Mesendoderm (in vitro differentiated cells): ENCODE measurements around the gene SYK.
"Not testable (repeated sequence)": the region's sequence is repeated elsewhere in the genome, so short reads cannot be mapped to it uniquely, and the experiment has no call there.

ENCODE experiments used
- DNase-seq: peaks from one replicate; pipeline ENCODE4 v3.0.0; 2013
- H2AK5ac ChIP-seq: 2 replicates; pipeline ENCODE4 v1.6.1; 2013; ENCODE audit warnings: low read length, inconsistent platforms
- H2BK120ac ChIP-seq: 2 replicates; pipeline ENCODE4 v1.6.1; 2013; ENCODE audit warnings: low read depth, mild to moderate bottlenecking, low read length, moderate library complexity, mixed read lengths
- H2BK15ac ChIP-seq: replicated peaks from 2 replicates; pipeline ENCODE4 v1.6.1; 2013; ENCODE audit warnings: low read depth, mild to moderate bottlenecking, moderate library complexity
- H2BK5ac ChIP-seq: 2 replicates; pipeline ENCODE4 v1.6.1; 2013; ENCODE audit warnings: low read length, inconsistent platforms
- H3K18ac ChIP-seq: 2 replicates; pipeline ENCODE4 v1.6.1; 2013; ENCODE audit warnings: mild to moderate bottlenecking, low read length, mixed read lengths
- H3K23ac ChIP-seq: one replicate; pipeline ENCODE4 v1.6.1; 2013; ENCODE audit warnings: low read length
- H3K27ac ChIP-seq: 2 replicates; pipeline ENCODE4 v1.5.1; 2013; ENCODE audit warnings: low read depth, mild to moderate bottlenecking, inconsistent platforms, low read length, moderate library complexity
- H3K27me3 ChIP-seq: 2 replicates; pipeline ENCODE4 v1.6.1; 2013; ENCODE audit warnings: low read length, control low read depth, mild to moderate bottlenecking, inconsistent platforms; ENCODE audit not compliant: insufficient read depth, poor library complexity
- H3K36me3 ChIP-seq: 2 replicates; pipeline ENCODE4 v1.6.1; 2013; ENCODE audit warnings: low read length, inconsistent platforms; ENCODE audit not compliant: control insufficient read depth, insufficient read depth
- H3K4ac ChIP-seq: one replicate; pipeline ENCODE4 v1.6.1; 2013; ENCODE audit warnings: low read depth, mild to moderate bottlenecking, low read length, moderate library complexity
- H3K4me1 ChIP-seq: 2 replicates; pipeline ENCODE4 v1.6.1; 2013; ENCODE audit warnings: low read depth, low read length, inconsistent platforms; ENCODE audit not compliant: control insufficient read depth
- H3K4me2 ChIP-seq: 2 replicates; pipeline ENCODE4 v1.6.1; 2013; ENCODE audit warnings: low read length
- H3K4me3 ChIP-seq: 2 replicates; pipeline ENCODE4 v1.5.1; 2013; ENCODE audit warnings: mild to moderate bottlenecking, low read length
- H3K56ac ChIP-seq: one replicate; pipeline ENCODE4 v1.6.1; 2013; ENCODE audit warnings: low read length
- H3K79me1 ChIP-seq: 2 replicates; pipeline ENCODE4 v1.6.1; 2013; ENCODE audit warnings: low read length, inconsistent platforms
- H3K79me2 ChIP-seq: 2 replicates; pipeline ENCODE4 v1.6.1; 2013; ENCODE audit warnings: mild to moderate bottlenecking, low read length; ENCODE audit not compliant: control insufficient read depth, insufficient read depth
- H3K9ac ChIP-seq: 2 replicates; pipeline ENCODE4 v1.6.1; 2013; ENCODE audit warnings: low read length, inconsistent platforms
- H4K5ac ChIP-seq: one replicate; pipeline ENCODE4 v1.6.1; 2013; ENCODE audit warnings: low read length
- H4K8ac ChIP-seq: one replicate; pipeline ENCODE4 v1.6.1; 2013; ENCODE audit warnings: low read depth, mild to moderate bottlenecking, control low read depth, low read length, moderate library complexity
- WGBS: extraction: QIAGEN DNeasy Blood & Tissue Kit; methylation state at CpG from one replicate; pipeline ENCODE4 v1.1.7; 2013; ENCODE audit warnings: low lambda C conversion rate, missing lambda C conversion rate; ENCODE audit not compliant: insufficient coverage; ENCODE audit errors: extremely low coverage; 5-methylcytosine and 5-hydroxymethylcytosine counted together

Gene SYK

GRCh38 chr9:90884178-90884577 lies 82.6 kb downstream of the SYK start:
- no peak overlapping the region for H3K23ac ChIP-seq
- H3K79me2 ChIP-seq, result no peaks in the 10 kb centered on the region
- no peak overlapping the region for H3K4me2 ChIP-seq
- no peak overlapping the region for H3K27ac ChIP-seq
- no peaks in the 10 kb centered on the region for H3K79me1 ChIP-seq
- H3K4me1 ChIP-seq, result no peaks in the 10 kb centered on the region
- H3K18ac ChIP-seq, result no peak overlapping the region
- no peak overlapping the region for H2AK5ac ChIP-seq
- H3K36me3 ChIP-seq, result no peaks in the 10 kb centered on the region
- no peak overlapping the region for H3K56ac ChIP-seq
- H3K9ac ChIP-seq, result no peak overlapping the region
- no peak overlapping the region for H3K4ac ChIP-seq
- H4K5ac ChIP-seq, result no peak overlapping the region
- no peak for DNase-seq
- H3K27me3 ChIP-seq, result no peaks in the 10 kb centered on the region
- H2BK15ac ChIP-seq, result no peak overlapping the region
- no peak overlapping the region for H4K8ac ChIP-seq
- no peak overlapping the region for H2BK5ac ChIP-seq
- no peak overlapping the region for H2BK120ac ChIP-seq
- WGBS, result no CpG with 5 or more reads among the region's 8 CpGs
- no peak overlapping the region for H3K4me3 ChIP-seq

GRCh38 chr9:90886868-90887267 lies 85.2 kb downstream of the SYK start:
- H3K18ac ChIP-seq, H4K5ac ChIP-seq, H3K4me3 ChIP-seq, H3K9ac ChIP-seq, H3K56ac ChIP-seq, H3K79me2 ChIP-seq, H3K4me1 ChIP-seq, H2BK5ac ChIP-seq, H3K27ac ChIP-seq, H2BK15ac ChIP-seq, H2BK120ac ChIP-seq, H3K27me3 ChIP-seq, H3K36me3 ChIP-seq, H2AK5ac ChIP-seq, DNase-seq, H3K4me2 ChIP-seq, H3K23ac ChIP-seq, H3K4ac ChIP-seq, H4K8ac ChIP-seq, H3K79me1 ChIP-seq: not testable (repeated sequence)

GRCh38 chr9:90888941-90889340 lies 87.3 kb downstream of the SYK start:
- Histone ChIP-seq H3K23ac (no peak overlapping the region), H3K56ac (no peak overlapping the region), H4K8ac (no peak overlapping the region), H2BK5ac (no peak overlapping the region), H3K79me1 (no peaks in the 10 kb centered on the region), H2BK120ac (no peak overlapping the region), H4K5ac (no peak overlapping the region), H3K4me2 (no peak overlapping the region), H3K4me3 (no peak overlapping the region), H3K18ac (no peak overlapping the region), H3K79me2 (no peaks in the 10 kb centered on the region), H2BK15ac (no peak overlapping the region), H3K27me3 (no peaks in the 10 kb centered on the region), H3K4me1 (peaks cover 5% of the 10 kb centered on the region), H3K4ac (no peak overlapping the region), H2AK5ac (no peak overlapping the region), H3K27ac (no peak overlapping the region), H3K9ac (no peak overlapping the region), H3K36me3 (no peaks in the 10 kb centered on the region)
- no peak for DNase-seq
- WGBS, result no CpG with 5 or more reads among the region's 8 CpGs

GRCh38 chr9:90890146-90890810 lies 88.7 kb downstream of the SYK start:
- Histone ChIP-seq H3K4ac (no peak overlapping the region), H2AK5ac (no peak overlapping the region), H3K27ac (no peak overlapping the region), H3K4me1 (peaks cover 5% of the 10 kb centered on the region), H3K27me3 (no peaks in the 10 kb centered on the region), H4K5ac (no peak overlapping the region), H3K79me1 (no peaks in the 10 kb centered on the region), H3K56ac (no peak overlapping the region), H3K9ac (no peak overlapping the region), H2BK120ac (no peak overlapping the region), H3K23ac (no peak overlapping the region), H3K79me2 (no peaks in the 10 kb centered on the region), H2BK15ac (no peak overlapping the region), H3K4me2 (no peak overlapping the region), H3K4me3 (no peak overlapping the region), H3K36me3 (no peaks in the 10 kb centered on the region), H2BK5ac (no peak overlapping the region), H3K18ac (no peak overlapping the region), H4K8ac (no peak overlapping the region)
- no CpG with 5 or more reads among the region's 10 CpGs for WGBS
- peak; percentile 39 for DNase-seq

GRCh38 chr9:90891308-90892040 lies 89.9 kb downstream of the SYK start:
- H3K23ac ChIP-seq, result no peak overlapping the region
- WGBS, result no CpG with 5 or more reads among the region's 8 CpGs
- H2AK5ac ChIP-seq, result no peak overlapping the region

GRCh38 chr9:90892918-90893317 lies 91.3 kb downstream of the SYK start:
- Histone ChIP-seq H4K5ac (no peak overlapping the region), H3K36me3 (no peaks in the 10 kb centered on the region), H4K8ac (no peak overlapping the region), H3K4me2 (no peak overlapping the region), H3K79me1 (no peaks in the 10 kb centered on the region), H2AK5ac (no peak overlapping the region), H3K27me3 (no peaks in the 10 kb centered on the region), H2BK120ac (no peak overlapping the region), H3K23ac (no peak overlapping the region), H3K9ac (no peak overlapping the region), H3K79me2 (no peaks in the 10 kb centered on the region), H3K27ac (no peak overlapping the region), H2BK5ac (no peak overlapping the region), H3K4me1 (peaks cover 5% of the 10 kb centered on the region), H2BK15ac (no peak overlapping the region), H3K18ac (no peak overlapping the region), H3K56ac (no peak overlapping the region), H3K4me3 (no peak overlapping the region), H3K4ac (no peak overlapping the region)
- DNase-seq, result no peak
- no CpG with 5 or more reads among the region's 6 CpGs for WGBS

More at GRCh38 chr9:90891308-90892040, 89.9 kb downstream of the SYK start:
- no peaks in the 10 kb centered on the region for H3K27me3 ChIP-seq
- no peak overlapping the region for H3K4me2 ChIP-seq
- H3K18ac ChIP-seq, result no peak overlapping the region
- no peaks in the 10 kb centered on the region for H3K79me1 ChIP-seq
- DNase-seq, result no peak
- H3K27ac ChIP-seq, result no peak overlapping the region
- peaks cover 5% of the 10 kb centered on the region for H3K4me1 ChIP-seq
- no peak overlapping the region for H2BK5ac ChIP-seq
- no peak overlapping the region for H3K4ac ChIP-seq
- H3K36me3 ChIP-seq, result no peaks in the 10 kb centered on the region
- H3K79me2 ChIP-seq, result no peaks in the 10 kb centered on the region
- no peak overlapping the region for H2BK15ac ChIP-seq
- H3K9ac ChIP-seq, result no peak overlapping the region
- no peak overlapping the region for H2BK120ac ChIP-seq
- H3K4me3 ChIP-seq, result no peak overlapping the region
- H4K5ac ChIP-seq, result no peak overlapping the region
- H4K8ac ChIP-seq, result no peak overlapping the region
- no peak overlapping the region for H3K56ac ChIP-seq
